ENCODE measurements around the gene ABHD14A. TPM values are rescaled to one million over a fixed set of nuclear protein-coding genes. Genes with fewer than 3 reads are reported as not detected.
A peak's percentile ranks its signal among the peaks of the same experiment; 100 is the strongest.

ABHD14A gene
- total and polyA plus RNA-seq, 2 of the 13 experiments (the other 11 are each of a cell fraction or from before 2014, with no cell fraction given): 29.5 to 46.9 TPM

DNA sequence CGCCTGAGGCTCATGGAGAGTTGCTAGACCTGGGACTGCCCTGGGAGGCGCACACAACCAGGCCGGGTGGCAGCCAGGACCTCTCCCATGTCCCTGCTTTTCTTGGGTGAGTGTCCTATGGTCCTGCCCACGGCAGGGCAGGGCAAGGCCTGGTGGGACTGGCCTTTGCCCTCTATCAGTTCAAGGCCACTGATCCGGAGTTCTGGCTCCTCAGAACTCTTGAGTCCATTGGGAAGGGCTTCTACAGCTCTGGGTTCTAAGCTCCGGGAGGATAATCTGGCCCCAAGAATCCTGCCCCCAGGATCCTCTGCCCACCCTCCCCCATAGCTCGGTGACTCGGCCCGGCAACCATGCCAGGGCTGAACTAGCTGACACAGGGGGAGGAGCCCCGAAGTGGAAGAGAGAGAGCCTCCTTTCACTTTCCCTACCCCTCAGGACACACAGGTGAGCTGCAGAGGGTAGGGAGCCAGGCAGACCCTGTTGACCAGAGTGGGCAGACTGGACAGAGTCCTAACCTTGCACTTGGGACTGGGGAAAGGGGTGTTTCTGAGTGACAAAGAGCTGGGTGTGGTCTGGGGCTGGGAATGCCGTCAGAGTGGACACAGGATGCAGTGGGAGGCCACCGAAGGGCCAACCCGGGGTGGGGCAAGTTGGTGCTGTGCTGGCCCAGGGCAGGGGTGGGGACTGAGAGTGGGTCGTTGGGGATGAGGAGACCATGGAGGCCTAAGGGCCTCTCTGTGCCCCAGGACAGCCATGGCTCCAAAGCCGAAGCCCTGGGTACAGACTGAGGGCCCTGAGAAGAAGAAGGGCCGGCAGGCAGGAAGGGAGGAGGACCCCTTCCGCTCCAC lies 32.0 kb upstream of the ABHD14A start (continued):
- TF ChIP-seq THRA (CRISPR knock-in tag; IDR thresholded peaks at IDR 0.05; ENCODE audit: borderline replicate concordance) (no peak), ZMYM4 (CRISPR knock-in tag; IDR thresholded peaks at IDR 0.05) (no peak), CHCHD3 (CRISPR knock-in tag; IDR thresholded peaks at IDR 0.05) (0 out of 2 replicates have a peak, but pooled peaks have one; percentile 34), CREB1 (IDR thresholded peaks at IDR 0.05) (no peak), CREB1 (CRISPR knock-in tag; IDR thresholded peaks at IDR 0.05) (no peak), ZNF564 (CRISPR knock-in tag; IDR thresholded peaks at IDR 0.05) (no peak), ZFP41 (CRISPR knock-in tag; IDR thresholded peaks at IDR 0.05; ENCODE audit: borderline replicate concordance) (no peak), HES4 (CRISPR knock-in tag; IDR thresholded peaks at IDR 0.05; ENCODE audit: borderline replicate concordance) (0 out of 2 replicates have a peak, but pooled peaks have one; percentile 82), MED1 (CRISPR knock-in tag; IDR thresholded peaks at IDR 0.05) (peak; percentile 47; the same call in 1 of the 2 replicates), TARDBP (CRISPR knock-in tag; IDR thresholded peaks at IDR 0.05) (peak; percentile 39; the same call in 1 of the 2 replicates), HNRNPL (IDR thresholded peaks at IDR 0.05; ENCODE audit: low read depth, low read length) (0 out of 2 replicates have a peak, but pooled peaks have one; percentile 64), ZNF781 (CRISPR knock-in tag; IDR thresholded peaks at IDR 0.05; ENCODE audit: borderline replicate concordance, not compliant biosample characterization) (no peak), ZBTB34 (CRISPR knock-in tag; IDR thresholded peaks at IDR 0.05) (peak; percentile 24; the same call in 1 of the 2 replicates), NFATC3 (CRISPR knock-in tag; IDR thresholded peaks at IDR 0.05) (no peak), SNAPC2 (CRISPR knock-in tag; IDR thresholded peaks at IDR 0.05) (0 out of 2 replicates have a peak, but pooled peaks have one; percentile 18), PATZ1 (CRISPR knock-in tag; IDR thresholded peaks at IDR 0.05) (peak; percentile 32; the same call in 1 of the 2 replicates), EZH2 (conservative IDR thresholded peaks at IDR 0.05; ENCODE audit: low read depth, low read length) (no peak)
- TF ChIP-seq, protein P1, sequence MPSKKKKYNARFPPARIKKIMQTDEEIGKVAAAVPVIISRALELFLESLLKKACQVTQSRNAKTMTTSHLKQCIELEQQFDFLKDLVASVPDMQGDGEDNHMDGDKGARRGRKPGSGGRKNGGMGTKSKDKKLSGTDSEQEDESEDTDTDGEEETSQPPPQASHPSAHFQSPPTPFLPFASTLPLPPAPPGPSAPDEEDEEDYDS (CRISPR knock-in tag; IDR thresholded peaks at IDR 0.05): peak; percentile 51
- TF ChIP-seq, protein P2, sequence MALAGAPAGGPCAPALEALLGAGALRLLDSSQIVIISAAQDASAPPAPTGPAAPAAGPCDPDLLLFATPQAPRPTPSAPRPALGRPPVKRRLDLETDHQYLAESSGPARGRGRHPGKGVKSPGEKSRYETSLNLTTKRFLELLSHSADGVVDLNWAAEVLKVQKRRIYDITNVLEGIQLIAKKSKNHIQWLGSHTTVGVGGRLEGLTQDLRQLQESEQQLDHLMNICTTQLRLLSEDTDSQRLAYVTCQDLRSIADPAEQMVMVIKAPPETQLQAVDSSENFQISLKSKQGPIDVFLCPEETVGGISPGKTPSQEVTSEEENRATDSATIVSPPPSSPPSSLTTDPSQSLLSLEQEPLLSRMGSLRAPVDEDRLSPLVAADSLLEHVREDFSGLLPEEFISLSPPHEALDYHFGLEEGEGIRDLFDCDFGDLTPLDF (CRISPR knock-in tag; IDR thresholded peaks at IDR 0.05): no peak
- TF ChIP-seq, protein P3, sequence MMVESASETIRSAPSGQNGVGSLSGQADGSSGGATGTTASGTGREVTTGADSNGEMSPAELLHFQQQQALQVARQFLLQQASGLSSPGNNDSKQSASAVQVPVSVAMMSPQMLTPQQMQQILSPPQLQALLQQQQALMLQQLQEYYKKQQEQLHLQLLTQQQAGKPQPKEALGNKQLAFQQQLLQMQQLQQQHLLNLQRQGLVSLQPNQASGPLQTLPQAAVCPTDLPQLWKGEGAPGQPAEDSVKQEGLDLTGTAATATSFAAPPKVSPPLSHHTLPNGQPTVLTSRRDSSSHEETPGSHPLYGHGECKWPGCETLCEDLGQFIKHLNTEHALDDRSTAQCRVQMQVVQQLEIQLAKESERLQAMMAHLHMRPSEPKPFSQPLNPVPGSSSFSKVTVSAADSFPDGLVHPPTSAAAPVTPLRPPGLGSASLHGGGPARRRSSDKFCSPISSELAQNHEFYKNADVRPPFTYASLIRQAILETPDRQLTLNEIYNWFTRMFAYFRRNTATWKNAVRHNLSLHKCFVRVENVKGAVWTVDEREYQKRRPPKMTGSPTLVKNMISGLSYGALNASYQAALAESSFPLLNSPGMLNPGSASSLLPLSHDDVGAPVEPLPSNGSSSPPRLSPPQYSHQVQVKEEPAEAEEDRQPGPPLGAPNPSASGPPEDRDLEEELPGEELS (CRISPR knock-in tag; IDR thresholded peaks at IDR 0.05): peak; percentile 41; the same call in 1 of the 2 replicates

All from HepG2 (cell line).